GM12872 (cell line): ENCODE data around the gene VPS13D.

ENCODE experiments used
- CTCF ChIP-seq: IDR thresholded peaks from 3 replicates; pipeline ENCODE4 v1.5.1; 2011; ENCODE audit warnings: low read depth, mild to moderate bottlenecking, low read length, moderate library complexity; ENCODE audit not compliant: insufficient read depth

The VPS13D gene

GRCh38 chr1:12539705-12540579 is 310.1 kb downstream of the VPS13D start:
- TF ChIP-seq CTCF, result no peak

DNA sequence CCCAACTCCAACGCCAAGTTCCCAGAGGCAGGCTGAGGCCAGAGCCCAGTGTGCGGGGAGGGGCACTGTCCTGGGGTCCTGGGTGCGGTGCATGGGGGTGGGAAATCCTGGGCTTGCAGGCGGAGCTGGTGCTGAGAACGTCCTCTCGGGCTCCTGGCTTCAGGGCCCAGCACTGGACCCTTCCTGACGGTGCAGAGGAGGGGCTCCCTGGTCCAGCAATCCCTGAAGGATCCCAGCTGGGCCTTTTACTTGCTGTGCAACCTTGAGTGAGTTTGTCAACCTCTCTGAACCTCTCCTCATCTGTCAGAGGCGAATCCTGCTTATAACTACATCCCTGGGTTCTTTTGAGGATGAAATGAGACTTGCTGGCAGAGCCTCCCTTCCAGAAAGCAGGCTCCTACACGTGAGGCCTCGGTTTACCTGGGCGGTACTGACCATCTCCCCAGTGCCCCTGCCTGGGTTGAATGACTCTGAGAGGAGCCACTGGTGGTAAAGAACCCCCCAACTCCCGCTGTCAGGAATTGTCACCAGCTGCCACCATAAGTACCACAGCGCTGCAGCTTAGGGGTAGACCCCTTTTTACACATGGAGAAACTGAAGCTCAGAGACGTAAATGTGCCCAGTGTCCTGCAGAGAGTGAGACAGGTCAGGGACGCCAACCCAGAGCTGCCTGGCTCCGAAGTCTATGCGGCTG is 310.9 kb downstream of the VPS13D start:
- TF ChIP-seq CTCF, result no peak

- TF ChIP-seq CTCF, result no peak
Measured at GRCh38 chr1:12541274-12542137, 311.7 kb downstream of the VPS13D start.

- no peak for TF ChIP-seq CTCF
Measured at GRCh38 chr1:12542138-12542465, 312.3 kb downstream of the VPS13D start.

DNA sequence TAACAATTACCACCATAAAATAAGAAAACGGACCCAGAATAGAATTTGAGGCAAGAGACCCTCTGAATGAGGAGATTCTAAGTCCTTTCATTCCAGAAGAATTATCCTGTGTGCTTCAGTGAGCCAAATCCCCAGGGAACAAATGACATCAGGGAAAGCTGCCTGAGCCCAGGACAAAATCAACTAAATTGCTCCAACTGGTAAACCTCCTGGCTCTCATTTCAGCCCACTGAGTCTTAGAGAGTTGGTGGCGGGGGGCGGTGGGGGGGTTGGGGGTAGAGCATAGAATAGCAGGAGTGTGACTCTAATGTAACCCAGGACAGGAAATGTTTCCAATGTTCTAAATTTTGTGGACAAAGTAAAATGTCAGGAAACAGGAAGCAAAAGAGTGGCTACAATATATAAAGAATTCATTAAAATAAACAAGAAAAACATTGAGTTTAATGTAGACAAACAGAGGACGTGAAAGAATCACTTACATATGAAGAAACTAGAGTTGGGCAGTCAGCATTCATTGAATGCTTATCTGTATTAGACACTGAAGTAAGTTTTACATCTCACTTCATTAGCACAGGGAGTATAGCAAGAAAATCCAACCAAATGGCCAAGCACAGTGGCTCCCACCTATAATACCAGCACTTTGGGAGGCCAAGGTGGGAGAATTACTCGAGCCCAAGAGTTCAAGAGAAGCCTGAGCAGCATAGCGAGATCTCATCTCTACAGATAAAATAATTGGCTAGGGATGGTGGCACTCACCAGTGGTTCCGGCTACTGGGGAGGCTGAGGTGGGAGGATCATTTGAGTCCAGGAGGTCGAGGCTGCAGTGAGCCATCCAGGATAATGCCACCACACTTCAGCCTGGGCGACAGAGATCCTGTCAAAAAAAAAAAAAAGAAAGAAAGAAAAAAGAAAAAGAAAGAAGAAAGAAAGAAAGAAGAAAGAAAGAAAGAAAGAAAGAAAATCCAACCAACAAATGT is 313.1 kb downstream of the VPS13D start:
- no peak for TF ChIP-seq CTCF

DNA sequence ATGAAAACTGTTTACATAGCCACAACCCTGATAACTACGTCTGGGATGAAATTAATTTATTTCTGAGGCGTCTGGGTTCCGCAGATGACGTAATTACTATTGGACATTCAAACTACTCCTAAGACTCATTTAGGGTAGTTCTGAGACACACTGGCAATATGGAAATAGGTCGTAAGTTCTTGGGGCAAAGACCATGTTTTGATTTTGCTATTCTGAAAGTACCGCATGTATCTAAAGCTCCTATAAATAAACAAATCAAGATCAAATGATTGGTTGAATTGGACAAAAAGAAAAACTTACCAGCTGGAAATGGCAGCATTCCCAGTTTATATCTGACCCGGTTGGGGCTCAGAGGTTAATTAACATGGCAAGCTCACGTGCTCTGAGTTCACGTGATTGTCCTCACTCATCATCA is 313.9 kb downstream of the VPS13D start:
- no peak for TF ChIP-seq CTCF
